ENCODE measurements around the gene FHAD1. TPM values are rescaled to one million over a fixed set of nuclear protein-coding genes. Genes with fewer than 3 reads are reported as not detected.

The FHAD1 gene
- total RNA-seq, 1 experiment from 2014 or later, result 0.45 TPM

GRCh38 chr1:15249081-15249480, 2.1 kb downstream of the FHAD1 start:
- Histone ChIP-seq H4K20me1 (ENCODE audit: insufficient read depth, low read depth, low read length) (no peaks in the 10 kb centered on the region), H3K79me2 (ENCODE audit: low read length) (no peaks in the 10 kb centered on the region), H3K9ac (ENCODE audit: low read length) (no peak overlapping the region), H3K36me3 (ENCODE audit: insufficient read depth, low read length) (no peaks in the 10 kb centered on the region), H3K4me1 (ENCODE audit: low read length) (no peaks in the 10 kb centered on the region), H3K27me3 (ENCODE audit: low read length) (no peaks in the 10 kb centered on the region), H3K4me3 (ENCODE audit: low read length) (no peak overlapping the region), H3K9me3 (ENCODE audit: low read length) (no peaks in the 10 kb centered on the region), H3K27ac (ENCODE audit: low read length) (no peak overlapping the region), H2AFZ (ENCODE audit: low read length) (no peak overlapping the region), H3K9me2 (replicated peaks; ENCODE audit: insufficient read depth, low read length) (no peaks in the 10 kb centered on the region), H3K4me2 (ENCODE audit: low read depth, low read length, poor library complexity, severe bottlenecking) (no peak overlapping the region)
- no peak for DNase-seq

GRCh38 chr1:15251857-15252835, 5.1 kb downstream of the FHAD1 start:
- no peaks in the 10 kb centered on the region for H3K9me3 ChIP-seq (ENCODE audit: low read length)
- no peak overlapping the region for H3K4me2 ChIP-seq (ENCODE audit: low read depth, low read length, poor library complexity, severe bottlenecking)
- H3K27me3 ChIP-seq (ENCODE audit: low read length), result no peaks in the 10 kb centered on the region
- no peaks in the 10 kb centered on the region for H3K79me2 ChIP-seq (ENCODE audit: low read length)
- no peak overlapping the region for H3K4me3 ChIP-seq (ENCODE audit: low read length)
- DNase-seq, result no peak
- H4K20me1 ChIP-seq (ENCODE audit: insufficient read depth, low read depth, low read length), result no peaks in the 10 kb centered on the region
- H2AFZ ChIP-seq (ENCODE audit: low read length), result no peak overlapping the region
- H3K4me1 ChIP-seq (ENCODE audit: low read length), result no peaks in the 10 kb centered on the region
- no peaks in the 10 kb centered on the region for H3K9me2 ChIP-seq (replicated peaks; ENCODE audit: insufficient read depth, low read length)
- no peak overlapping the region for H3K27ac ChIP-seq (ENCODE audit: low read length)
- no peak overlapping the region for H3K9ac ChIP-seq (ENCODE audit: low read length)
- no peaks in the 10 kb centered on the region for H3K36me3 ChIP-seq (ENCODE audit: insufficient read depth, low read length)

DNA sequence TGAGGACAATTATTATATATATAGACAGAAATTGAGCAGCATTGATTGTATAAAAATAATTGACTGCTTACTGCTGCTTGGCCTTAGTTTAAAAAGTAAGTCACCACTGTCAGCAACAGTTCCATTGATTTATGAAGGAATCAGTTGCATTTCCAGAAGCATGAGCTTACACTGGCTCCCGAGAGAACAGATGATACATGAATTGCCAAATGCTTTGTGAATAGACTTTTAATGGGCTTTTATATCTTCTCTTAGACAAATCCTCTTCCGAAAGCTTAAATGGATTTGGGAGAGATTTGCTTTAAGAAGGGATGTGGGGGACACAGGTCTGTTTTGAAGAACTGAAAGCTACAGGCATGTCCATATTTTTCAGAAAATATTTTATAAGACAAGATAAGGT, 7.5 kb downstream of the FHAD1 start:
- Histone ChIP-seq H3K27ac (ENCODE audit: low read length) (no peak overlapping the region), H3K79me2 (ENCODE audit: low read length) (no peaks in the 10 kb centered on the region), H4K20me1 (ENCODE audit: insufficient read depth, low read depth, low read length) (no peaks in the 10 kb centered on the region), H3K9me3 (ENCODE audit: low read length) (no peaks in the 10 kb centered on the region), H3K36me3 (ENCODE audit: insufficient read depth, low read length) (no peaks in the 10 kb centered on the region), H3K4me2 (ENCODE audit: low read depth, low read length, poor library complexity, severe bottlenecking) (no peak overlapping the region), H3K4me3 (ENCODE audit: low read length) (no peak overlapping the region), H2AFZ (ENCODE audit: low read length) (no peak overlapping the region), H3K27me3 (ENCODE audit: low read length) (no peaks in the 10 kb centered on the region), H3K9ac (ENCODE audit: low read length) (no peak overlapping the region), H3K4me1 (ENCODE audit: low read length) (no peaks in the 10 kb centered on the region), H3K9me2 (replicated peaks; ENCODE audit: insufficient read depth, low read length) (no peaks in the 10 kb centered on the region)
- no peak for DNase-seq

DNA sequence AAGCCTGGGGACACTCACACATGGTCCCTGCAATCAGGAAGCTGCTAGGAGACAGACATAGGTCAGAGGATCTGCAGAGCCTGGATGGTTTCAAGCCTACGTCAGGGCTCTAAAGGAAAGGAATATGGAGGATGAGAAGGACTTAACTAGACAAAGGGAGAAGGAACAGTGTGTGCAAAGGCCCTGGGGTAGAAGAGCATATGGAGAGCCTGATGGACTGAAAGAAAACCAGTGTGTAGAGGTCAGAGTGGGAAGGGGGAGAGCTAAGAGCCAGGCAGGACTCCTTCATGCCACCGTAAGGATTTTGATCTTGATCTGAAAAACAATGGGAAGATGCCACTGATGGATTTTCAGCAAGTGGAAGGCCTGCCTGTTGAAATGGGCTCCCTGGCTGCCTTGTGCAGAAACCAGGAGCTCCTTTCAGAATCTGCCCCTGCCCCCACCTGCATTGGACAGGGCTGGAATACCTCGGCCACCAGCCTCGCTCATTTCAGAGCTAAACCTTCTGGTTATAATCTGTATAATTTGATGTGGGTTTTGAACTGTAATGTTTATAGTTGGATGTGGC, 8.6 kb downstream of the FHAD1 start:
- H2AFZ ChIP-seq (ENCODE audit: low read length), result no peak overlapping the region
- no peaks in the 10 kb centered on the region for H3K27me3 ChIP-seq (ENCODE audit: low read length)
- H3K4me2 ChIP-seq (ENCODE audit: low read depth, low read length, poor library complexity, severe bottlenecking), result no peak overlapping the region
- H3K27ac ChIP-seq (ENCODE audit: low read length), result no peak overlapping the region
- no peaks in the 10 kb centered on the region for H3K4me1 ChIP-seq (ENCODE audit: low read length)
- H3K4me3 ChIP-seq (ENCODE audit: low read length), result no peak overlapping the region
- DNase-seq, result no peak
- H3K9me3 ChIP-seq (ENCODE audit: low read length), result no peaks in the 10 kb centered on the region
- no peaks in the 10 kb centered on the region for H4K20me1 ChIP-seq (ENCODE audit: insufficient read depth, low read depth, low read length)
- H3K9me2 ChIP-seq (replicated peaks; ENCODE audit: insufficient read depth, low read length), result no peaks in the 10 kb centered on the region
- no peak overlapping the region for H3K9ac ChIP-seq (ENCODE audit: low read length)
- no peaks in the 10 kb centered on the region for H3K36me3 ChIP-seq (ENCODE audit: insufficient read depth, low read length)
- no peaks in the 10 kb centered on the region for H3K79me2 ChIP-seq (ENCODE audit: low read length)

GRCh38 chr1:15256584-15256983, 9.6 kb downstream of the FHAD1 start:
- H3K36me3 ChIP-seq (ENCODE audit: insufficient read depth, low read length), result no peaks in the 10 kb centered on the region
- no peak overlapping the region for H2AFZ ChIP-seq (ENCODE audit: low read length)
- no peak overlapping the region for H3K9ac ChIP-seq (ENCODE audit: low read length)
- no peaks in the 10 kb centered on the region for H3K27me3 ChIP-seq (ENCODE audit: low read length)
- no peak for DNase-seq
- no peaks in the 10 kb centered on the region for H3K79me2 ChIP-seq (ENCODE audit: low read length)
- no peaks in the 10 kb centered on the region for H3K4me1 ChIP-seq (ENCODE audit: low read length)
- H3K4me3 ChIP-seq (ENCODE audit: low read length), result no peak overlapping the region
- no peak overlapping the region for H3K4me2 ChIP-seq (ENCODE audit: low read depth, low read length, poor library complexity, severe bottlenecking)
- no peaks in the 10 kb centered on the region for H4K20me1 ChIP-seq (ENCODE audit: insufficient read depth, low read depth, low read length)
- H3K9me2 ChIP-seq (replicated peaks; ENCODE audit: insufficient read depth, low read length), result no peaks in the 10 kb centered on the region
- H3K27ac ChIP-seq (ENCODE audit: low read length), result no peak overlapping the region
- H3K9me3 ChIP-seq (ENCODE audit: low read length), result no peaks in the 10 kb centered on the region

GRCh38 chr1:15257309-15257708, 10.3 kb downstream of the FHAD1 start:
- Histone ChIP-seq H3K9me2 (replicated peaks; ENCODE audit: insufficient read depth, low read length) (no peaks in the 10 kb centered on the region), H3K79me2 (ENCODE audit: low read length) (no peaks in the 10 kb centered on the region), H3K4me1 (ENCODE audit: low read length) (no peaks in the 10 kb centered on the region), H3K4me2 (ENCODE audit: low read depth, low read length, poor library complexity, severe bottlenecking) (no peak overlapping the region), H2AFZ (ENCODE audit: low read length) (no peak overlapping the region), H3K27ac (ENCODE audit: low read length) (no peak overlapping the region), H3K36me3 (ENCODE audit: insufficient read depth, low read length) (no peaks in the 10 kb centered on the region), H3K27me3 (ENCODE audit: low read length) (no peaks in the 10 kb centered on the region), H3K4me3 (ENCODE audit: low read length) (no peak overlapping the region), H3K9ac (ENCODE audit: low read length) (no peak overlapping the region), H4K20me1 (ENCODE audit: insufficient read depth, low read depth, low read length) (no peaks in the 10 kb centered on the region), H3K9me3 (ENCODE audit: low read length) (no peaks in the 10 kb centered on the region)
- DNase-seq, result no peak

GRCh38 chr1:15258833-15259621, 12.0 kb downstream of the FHAD1 start:
- H3K79me2 ChIP-seq (ENCODE audit: low read length), result no peaks in the 10 kb centered on the region
- no peak overlapping the region for H2AFZ ChIP-seq (ENCODE audit: low read length)
- no peaks in the 10 kb centered on the region for H3K27me3 ChIP-seq (ENCODE audit: low read length)
- H3K27ac ChIP-seq (ENCODE audit: low read length), result no peak overlapping the region
- H3K9me3 ChIP-seq (ENCODE audit: low read length), result no peaks in the 10 kb centered on the region
- H3K36me3 ChIP-seq (ENCODE audit: insufficient read depth, low read length), result no peaks in the 10 kb centered on the region
- H4K20me1 ChIP-seq (ENCODE audit: insufficient read depth, low read depth, low read length), result no peaks in the 10 kb centered on the region
- H3K9me2 ChIP-seq (replicated peaks; ENCODE audit: insufficient read depth, low read length), result no peaks in the 10 kb centered on the region
- H3K4me1 ChIP-seq (ENCODE audit: low read length), result no peaks in the 10 kb centered on the region
- no peak overlapping the region for H3K4me2 ChIP-seq (ENCODE audit: low read depth, low read length, poor library complexity, severe bottlenecking)
- no peak overlapping the region for H3K4me3 ChIP-seq (ENCODE audit: low read length)
- no peak overlapping the region for H3K9ac ChIP-seq (ENCODE audit: low read length)
- peak; percentile 24 for DNase-seq

DNA sequence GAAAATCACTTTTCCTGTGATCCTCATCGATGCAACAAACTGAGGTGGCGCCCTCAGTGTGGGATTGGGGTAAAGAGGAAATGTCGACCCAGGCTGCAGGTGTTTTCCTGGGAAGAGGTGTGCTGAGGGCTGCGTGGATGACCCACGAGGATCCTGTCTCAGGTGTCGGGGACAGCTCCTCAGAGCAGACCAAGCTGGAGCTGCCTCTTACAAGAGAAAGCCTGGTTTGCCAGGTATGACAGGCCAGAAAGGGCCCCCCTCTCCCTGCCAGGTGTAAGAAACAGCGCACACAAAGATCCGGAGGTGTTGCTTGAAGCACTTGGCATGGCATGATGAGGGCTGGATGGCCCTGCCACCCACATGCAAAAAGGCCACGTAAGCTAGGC, 12.6 kb downstream of the FHAD1 start:
- Histone ChIP-seq H3K9ac (ENCODE audit: low read length) (no peak overlapping the region), H3K36me3 (ENCODE audit: insufficient read depth, low read length) (no peaks in the 10 kb centered on the region), H3K4me2 (ENCODE audit: low read depth, low read length, poor library complexity, severe bottlenecking) (no peak overlapping the region), H2AFZ (ENCODE audit: low read length) (no peak overlapping the region), H3K4me1 (ENCODE audit: low read length) (no peaks in the 10 kb centered on the region), H3K27ac (ENCODE audit: low read length) (no peak overlapping the region), H3K9me2 (replicated peaks; ENCODE audit: insufficient read depth, low read length) (no peaks in the 10 kb centered on the region), H3K4me3 (ENCODE audit: low read length) (no peak overlapping the region), H3K27me3 (ENCODE audit: low read length) (no peaks in the 10 kb centered on the region), H3K9me3 (ENCODE audit: low read length) (peaks cover under 1% of the 10 kb centered on the region; the same call in 1 of the 2 replicates), H3K79me2 (ENCODE audit: low read length) (no peaks in the 10 kb centered on the region), H4K20me1 (ENCODE audit: insufficient read depth, low read depth, low read length) (no peaks in the 10 kb centered on the region)
- DNase-seq, result no peak
